ENCODE measurements around the gene UBN2. TPM values are rescaled to one million over a fixed set of nuclear protein-coding genes. Genes with fewer than 3 reads are reported as not detected.

UBN2 gene
- total and polyA plus RNA-seq, 10 of the 15 experiments (the other 5 are each of a cell fraction or from before 2014, with no cell fraction given) = 0.27 to 8.5 (median 2.5) TPM

DNA sequence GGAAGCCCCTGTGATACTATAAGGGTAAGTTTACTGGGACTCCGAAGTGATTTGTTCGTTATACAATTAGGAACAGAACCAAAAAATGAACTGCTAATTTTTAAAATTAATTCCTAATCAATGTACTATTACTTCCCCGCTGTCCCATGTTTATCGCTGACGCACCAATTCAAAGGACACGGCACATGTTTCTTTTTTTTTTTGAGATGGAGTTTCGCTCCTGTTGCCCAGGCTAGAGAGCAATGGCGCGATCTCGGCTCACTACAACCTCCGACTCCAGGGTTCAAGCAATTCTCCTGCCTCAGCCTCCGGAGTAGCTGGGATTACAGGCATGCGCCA lies 108.6 kb downstream of the UBN2 start:
- peak overlapping the region; percentile 59 for H2AFZ ChIP-seq (ENCODE audit: control insufficient read depth, low read depth, low read length)
- H4K20me1 ChIP-seq (ENCODE audit: control insufficient read depth, insufficient read depth) = no peaks in the 10 kb centered on the region
- peaks cover 18% of the 10 kb centered on the region for H3K79me2 ChIP-seq (ENCODE audit: control insufficient read depth, insufficient read depth, low read length)
- H3K4me3 ChIP-seq = peak overlapping the region; percentile 58; the same call in 1 of the 2 replicates
- intact Hi-C loops (cut with micrococcal nuclease; ENCODE audit: unreplicated experiment) = loop anchor here (1.0 kb wide), 2 partner anchors 20 to 230 kb away; partner anchors contain the start of genes LUC7L2 and ZC3HAV1
- H3K4me2 ChIP-seq (ENCODE audit: control insufficient read depth, insufficient read depth) = peak overlapping the region; percentile 57
- no peak for FAIRE-seq
- in situ Hi-C loops (cut with MboI) = no loop called here
- CTCF ChIA-PET = interaction anchor here (0.6 to 1.6 kb wide), 11 partner anchors 9 to 453 kb away, joined by 3 to 7 read pairs (median 3); partner anchors contain the start of gene LUC7L2
- H3K4me1 ChIP-seq (ENCODE audit: control insufficient read depth, insufficient read depth, low read length) = no peaks in the 10 kb centered on the region
- RAD21 ChIA-PET (ENCODE audit: unreplicated experiment) = interaction anchor here (0.6 kb wide), 1 partner anchor 878 kb away, joined by 3 read pairs; no protein-coding TSS in a partner anchor
- no peak for ATAC-seq
- BruUV-seq (replicated peaks) = TSS peak; percentile 60
- no peaks in the 10 kb centered on the region for H3K27me3 ChIP-seq (replicated peaks in 1 of 2; ENCODE audit: control insufficient read depth in 2 of 2, insufficient read depth in 2 of 2, low read length in 1 of 2)
- DNase-seq (ENCODE audit: low read depth, low spot score) = no peak
- H3K9ac ChIP-seq (ENCODE audit: control insufficient read depth, insufficient read depth, low read length) = no peak overlapping the region; the same call in 1 of the 2 replicates
- peak overlapping the region; percentile 97; the same call in 1 of the 2 replicates for H3K27ac ChIP-seq (ENCODE audit: control insufficient read depth, insufficient read depth)
- SMC1A ChIA-PET (ENCODE audit: uncharacterized antibody, unreplicated experiment) = interaction anchor here (0.6 to 2.2 kb wide), 3 partner anchors 10 to 133 kb away, joined by 3 to 9 read pairs (median 7); partner anchors contain the start of gene LUC7L2
- H3K36me3 ChIP-seq (ENCODE audit: control insufficient read depth in 2 of 2, insufficient read depth in 2 of 2, low read length in 1 of 2) = no peaks in the 10 kb centered on the region
- POLR2A ChIA-PET = interaction anchor here (0.6 to 1.5 kb wide), 6 partner anchors 20 to 245 kb away, joined by 3 to 4 read pairs (median 4); partner anchors contain the start of gene LUC7L2
- WGBS (ENCODE audit: insufficient coverage, insufficient replicate concordance, low lambda C conversion rate, missing lambda C conversion rate) = 96% methylated on average over 13 of the region's 13 CpGs
- peaks cover 5% of the 10 kb centered on the region for H3K9me3 ChIP-seq (replicated peaks; ENCODE audit: control insufficient read depth, insufficient read depth, low read length)
- peak; percentile 31; the same call in 1 of the 2 replicates for TF ChIP-seq NBN (IDR thresholded peaks at IDR 0.05)
- TF ChIP-seq, protein P1, sequence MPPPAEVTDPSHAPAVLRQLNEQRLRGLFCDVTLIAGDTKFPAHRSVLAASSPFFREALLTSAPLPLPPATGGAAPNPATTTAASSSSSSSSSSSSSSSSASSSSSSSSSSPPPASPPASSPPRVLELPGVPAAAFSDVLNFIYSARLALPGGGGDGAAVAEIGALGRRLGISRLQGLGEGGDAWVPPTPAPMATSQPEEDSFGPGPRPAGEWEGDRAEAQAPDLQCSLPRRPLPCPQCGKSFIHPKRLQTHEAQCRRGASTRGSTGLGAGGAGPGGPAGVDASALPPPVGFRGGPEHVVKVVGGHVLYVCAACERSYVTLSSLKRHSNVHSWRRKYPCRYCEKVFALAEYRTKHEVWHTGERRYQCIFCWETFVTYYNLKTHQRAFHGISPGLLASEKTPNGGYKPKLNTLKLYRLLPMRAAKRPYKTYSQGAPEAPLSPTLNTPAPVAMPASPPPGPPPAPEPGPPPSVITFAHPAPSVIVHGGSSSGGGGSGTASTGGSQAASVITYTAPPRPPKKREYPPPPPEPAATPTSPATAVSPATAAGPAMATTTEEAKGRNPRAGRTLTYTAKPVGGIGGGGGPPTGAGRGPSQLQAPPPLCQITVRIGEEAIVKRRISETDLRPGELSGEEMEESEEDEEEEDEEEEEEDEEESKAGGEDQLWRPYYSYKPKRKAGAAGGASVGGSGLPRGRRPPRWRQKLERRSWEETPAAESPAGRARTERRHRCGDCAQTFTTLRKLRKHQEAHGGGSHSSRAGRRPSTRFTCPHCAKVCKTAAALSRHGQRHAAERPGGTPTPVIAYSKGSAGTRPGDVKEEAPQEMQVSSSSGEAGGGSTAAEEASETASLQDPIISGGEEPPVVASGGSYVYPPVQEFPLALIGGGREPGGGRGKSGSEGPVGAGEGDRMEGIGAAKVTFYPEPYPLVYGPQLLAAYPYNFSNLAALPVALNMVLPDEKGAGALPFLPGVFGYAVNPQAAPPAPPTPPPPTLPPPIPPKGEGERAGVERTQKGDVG (CRISPR knock-in tag; IDR thresholded peaks at IDR 0.05) = no peak
- TF ChIP-seq ZNF274 (IDR thresholded peaks at IDR 0.05; ENCODE audit: insufficient read depth, insufficient read length) = no peak
- TF ChIP-seq CHD4 (IDR thresholded peaks at IDR 0.05) = peak; percentile 92; the same call in 1 of the 2 replicates
- no peak for TF ChIP-seq EP300 (IDR thresholded peaks at IDR 0.05; ENCODE audit: borderline replicate concordance in 1 of 2, control insufficient read depth in 1 of 2, low read depth in 2 of 2, low read length in 2 of 2)
- TF ChIP-seq MYC (IDR thresholded peaks at IDR 0.05; ENCODE audit: insufficient read depth, insufficient read length, insufficient replicate concordance, low read length, severe bottlenecking) = no peak
- no peak for TF ChIP-seq NKRF (conservative IDR thresholded peaks at IDR 0.05)
- TF ChIP-seq CUX1 (IDR thresholded peaks at IDR 0.05; ENCODE audit: insufficient replicate concordance, low read depth, low read length) = no peak
- no peak for TF ChIP-seq TCF3 (IDR thresholded peaks at IDR 0.05; ENCODE audit: borderline replicate concordance, insufficient read depth, low read depth, low read length)
- TF ChIP-seq WRNIP1 (IDR thresholded peaks at IDR 0.05; ENCODE audit: borderline replicate concordance, low read depth, low read length) = no peak
